Uterus (tissue), 2 donors: ENCODE data around the gene NAV2.

Experiments used
- POLR2A ChIP-seq, 2 donors: fragments of 450-650 bp; IDR thresholded peaks; one replicate each; pipeline ENCODE4 v1.6.1; 2016; ENCODE audit warnings: antibody characterized with exemption in 2 of 2, mild to moderate bottlenecking in 1 of 2, moderate library complexity in 1 of 2
- TF ChIP-seq, protein P1 (sequence below), 4 experiments: fragments of 200-600 bp in 2 of 4; fragments of 450-650 bp in 2 of 4; sonication (generic) in 2 of 4; IDR thresholded peaks; one replicate each; pipeline ENCODE4 v1.5.1; 2016 to 2019; ENCODE audit warnings: antibody characterized with exemption in 4 of 4, mild to moderate bottlenecking in 2 of 4, moderate library complexity in 1 of 4

DNA sequence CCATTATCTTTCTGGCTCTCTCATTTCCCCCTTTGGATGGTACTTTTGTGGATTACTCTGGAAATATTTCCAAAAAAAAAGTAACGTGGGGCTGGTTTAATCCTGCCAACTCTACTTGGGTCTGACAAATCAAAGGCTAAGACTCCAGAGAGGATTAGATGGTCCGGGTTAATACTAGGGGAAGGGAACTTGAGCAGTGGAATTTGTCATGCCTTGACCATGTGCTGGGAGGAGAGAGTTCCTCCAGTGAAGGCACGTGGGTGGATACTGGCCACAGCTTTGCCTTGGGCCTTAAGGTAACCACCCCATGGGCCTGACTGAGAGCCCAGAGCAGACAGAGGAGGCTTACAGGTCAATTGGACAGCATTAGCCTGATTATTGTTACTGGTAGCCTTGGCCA, 120.3 kb downstream of the NAV2 start:
- TF ChIP-seq, protein P1, sequence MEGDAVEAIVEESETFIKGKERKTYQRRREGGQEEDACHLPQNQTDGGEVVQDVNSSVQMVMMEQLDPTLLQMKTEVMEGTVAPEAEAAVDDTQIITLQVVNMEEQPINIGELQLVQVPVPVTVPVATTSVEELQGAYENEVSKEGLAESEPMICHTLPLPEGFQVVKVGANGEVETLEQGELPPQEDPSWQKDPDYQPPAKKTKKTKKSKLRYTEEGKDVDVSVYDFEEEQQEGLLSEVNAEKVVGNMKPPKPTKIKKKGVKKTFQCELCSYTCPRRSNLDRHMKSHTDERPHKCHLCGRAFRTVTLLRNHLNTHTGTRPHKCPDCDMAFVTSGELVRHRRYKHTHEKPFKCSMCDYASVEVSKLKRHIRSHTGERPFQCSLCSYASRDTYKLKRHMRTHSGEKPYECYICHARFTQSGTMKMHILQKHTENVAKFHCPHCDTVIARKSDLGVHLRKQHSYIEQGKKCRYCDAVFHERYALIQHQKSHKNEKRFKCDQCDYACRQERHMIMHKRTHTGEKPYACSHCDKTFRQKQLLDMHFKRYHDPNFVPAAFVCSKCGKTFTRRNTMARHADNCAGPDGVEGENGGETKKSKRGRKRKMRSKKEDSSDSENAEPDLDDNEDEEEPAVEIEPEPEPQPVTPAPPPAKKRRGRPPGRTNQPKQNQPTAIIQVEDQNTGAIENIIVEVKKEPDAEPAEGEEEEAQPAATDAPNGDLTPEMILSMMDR (IDR thresholded peaks at IDR 0.05), result no peak
- no peak for TF ChIP-seq POLR2A (IDR thresholded peaks at IDR 0.05)
